Testis (tissue), 3 donors: ENCODE results near the gene PLCL1. TPM values are rescaled to one million over a fixed set of nuclear protein-coding genes. Genes with fewer than 3 reads are reported as not detected.

ENCODE experiments used
- DNase-seq: peaks from one replicate; pipeline ENCODE4 v3.0.0-alpha.2; 2019
- H3K27ac ChIP-seq, 2 donors: fragments of 200-600 bp; sonication (generic); one replicate each; pipeline ENCODE4 v1.5.1; 2019
- H3K27me3 ChIP-seq: fragments of 200-600 bp; sonication (generic); one replicate; pipeline ENCODE4 v1.5.1; 2019
- H3K36me3 ChIP-seq: fragments of 200-600 bp; sonication (generic); one replicate; pipeline ENCODE4 v1.5.1; 2017; ENCODE audit warnings: low read depth; ENCODE audit errors: missing control alignments
- H3K4me1 ChIP-seq: fragments of 200-600 bp; sonication (generic); one replicate; pipeline ENCODE4 v1.5.1; 2019
- H3K4me3 ChIP-seq, 2 donors: fragments of 200-600 bp; sonication (generic); one replicate each; pipeline ENCODE4 v1.5.1; 2017 to 2019
- H3K9me3 ChIP-seq: fragments of 200-600 bp; sonication (generic); one replicate; pipeline ENCODE4 v1.5.1; 2017
- POLR2A ChIP-seq: fragments of 450-650 bp; IDR thresholded peaks from one replicate; pipeline ENCODE4 v1.6.1; 2017; ENCODE audit warnings: antibody characterized with exemption, mild to moderate bottlenecking, moderate library complexity
- WGBS, 2 donors: methylation state at CpG; one replicate each; pipeline ENCODE4 v1.1.5; 2018; 5-methylcytosine and 5-hydroxymethylcytosine counted together
- intact Hi-C: fragments of 100-400 bp; cut with DNase I; formaldehyde crosslinking; loops from one replicate; pipeline ENCODE4 v1.15.1; 2023; ENCODE audit warnings: low total_unique reads
- polyA plus RNA-seq: library from polyadenylated mRNA; stranded (reverse); fragments of 350-450 nt; fragmentation: Illumina TruSeq; extraction: RNeasy Lipid Tissue Mini Kit (QIAGEN cat#74804); gene quantifications from one replicate; pipeline ENCODE4 v1.2.3, GENCODE V29; 2014; ENCODE audit warnings: low read depth, low replicate concordance; ENCODE audit not compliant: insufficient read depth
- total RNA-seq, 2 donors: library from RNA; depleted of rRNA; stranded (reverse); fragments of >200 nt; gene quantifications; one replicate each; pipeline ENCODE4 v1.2.3, GENCODE V29; 2016
- TF ChIP-seq, protein P1 (sequence below), 3 experiments: fragments of 450-650 bp in 2 of 3; fragments of 200-600 bp in 1 of 3; sonication (generic) in 1 of 3; IDR thresholded peaks; one replicate each; pipeline ENCODE4 v1.5.1; 2016 to 2019; ENCODE audit warnings: antibody characterized with exemption in 3 of 3, mild to moderate bottlenecking in 2 of 3, moderate library complexity in 1 of 3

PLCL1 gene
- total and polyA plus RNA-seq, 3 donors from 2014 or later: 2.1 to 2.6 (median 2.4) TPM

DNA sequence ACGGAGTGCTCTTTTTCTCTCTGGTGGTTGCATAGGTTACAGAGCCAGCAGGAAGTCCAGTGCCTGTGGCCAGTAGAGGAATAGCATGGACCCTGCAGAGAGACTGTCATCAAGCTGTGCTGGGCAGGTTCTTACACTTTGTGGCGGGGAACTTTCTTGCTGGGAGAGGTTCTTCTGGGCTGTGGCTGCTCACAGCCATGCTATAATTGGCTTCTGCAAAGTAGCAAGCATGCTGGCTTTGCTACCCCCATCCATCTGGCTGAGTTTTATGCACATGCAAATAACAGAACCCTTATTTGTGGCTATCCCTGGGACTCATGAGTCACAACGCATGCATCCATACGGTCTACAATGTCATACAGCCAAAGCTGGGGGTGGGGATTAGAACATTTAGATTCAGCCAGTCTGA lies 68.9 kb downstream of the PLCL1 start:
- Histone ChIP-seq H3K4me3 (no peak overlapping the region), H3K4me1 (no peaks in the 10 kb centered on the region), H3K27ac (no peak overlapping the region), H3K9me3 (no peaks in the 10 kb centered on the region), H3K27me3 (no peaks in the 10 kb centered on the region), H3K36me3 (no peaks in the 10 kb centered on the region)
- 76 to 84% methylated on average over 4 of the region's 4 CpGs for WGBS, 2 donors
- no peak for TF ChIP-seq POLR2A
- TF ChIP-seq, protein P1, sequence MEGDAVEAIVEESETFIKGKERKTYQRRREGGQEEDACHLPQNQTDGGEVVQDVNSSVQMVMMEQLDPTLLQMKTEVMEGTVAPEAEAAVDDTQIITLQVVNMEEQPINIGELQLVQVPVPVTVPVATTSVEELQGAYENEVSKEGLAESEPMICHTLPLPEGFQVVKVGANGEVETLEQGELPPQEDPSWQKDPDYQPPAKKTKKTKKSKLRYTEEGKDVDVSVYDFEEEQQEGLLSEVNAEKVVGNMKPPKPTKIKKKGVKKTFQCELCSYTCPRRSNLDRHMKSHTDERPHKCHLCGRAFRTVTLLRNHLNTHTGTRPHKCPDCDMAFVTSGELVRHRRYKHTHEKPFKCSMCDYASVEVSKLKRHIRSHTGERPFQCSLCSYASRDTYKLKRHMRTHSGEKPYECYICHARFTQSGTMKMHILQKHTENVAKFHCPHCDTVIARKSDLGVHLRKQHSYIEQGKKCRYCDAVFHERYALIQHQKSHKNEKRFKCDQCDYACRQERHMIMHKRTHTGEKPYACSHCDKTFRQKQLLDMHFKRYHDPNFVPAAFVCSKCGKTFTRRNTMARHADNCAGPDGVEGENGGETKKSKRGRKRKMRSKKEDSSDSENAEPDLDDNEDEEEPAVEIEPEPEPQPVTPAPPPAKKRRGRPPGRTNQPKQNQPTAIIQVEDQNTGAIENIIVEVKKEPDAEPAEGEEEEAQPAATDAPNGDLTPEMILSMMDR (IDR thresholded peaks at IDR 0.05): no peak
- intact Hi-C loops: no loop called here
- DNase-seq: no peak

- no peaks in the 10 kb centered on the region for H3K27me3 ChIP-seq
- H3K4me3 ChIP-seq: no peak overlapping the region
- DNase-seq: no peak
- no peaks in the 10 kb centered on the region for H3K36me3 ChIP-seq
- 36 to 60% methylated on average over 1 of the region's 1 CpG for WGBS, 2 donors
- no peaks in the 10 kb centered on the region for H3K9me3 ChIP-seq
- H3K4me1 ChIP-seq: peaks cover 8% of the 10 kb centered on the region
- no peak for TF ChIP-seq POLR2A
- TF ChIP-seq, protein P1 (IDR thresholded peaks at IDR 0.05): no peak
- intact Hi-C loops: no loop called here
- no peak overlapping the region for H3K27ac ChIP-seq
These were observed 71.4 kb downstream of the PLCL1 start for GRCh38 chr2:197875763-197876162.

- H3K36me3 ChIP-seq: no peaks in the 10 kb centered on the region
- no peaks in the 10 kb centered on the region for H3K27me3 ChIP-seq
- no peaks in the 10 kb centered on the region for H3K9me3 ChIP-seq
- no peak overlapping the region for H3K4me3 ChIP-seq
- peaks cover 8% of the 10 kb centered on the region for H3K4me1 ChIP-seq
- intact Hi-C loops: no loop called here
- WGBS, 2 donors: 90 to 95% methylated on average over 1 of the region's 1 CpG
- no peak for DNase-seq
- no peak for TF ChIP-seq POLR2A
- TF ChIP-seq, protein P1 (IDR thresholded peaks at IDR 0.05): no peak
- H3K27ac ChIP-seq: no peak overlapping the region
These were observed 72.1 kb downstream of the PLCL1 start for GRCh38 chr2:197876524-197876923.

- DNase-seq: no peak
- no peaks in the 10 kb centered on the region for H3K36me3 ChIP-seq
- peaks cover 8% of the 10 kb centered on the region for H3K4me1 ChIP-seq
- no peaks in the 10 kb centered on the region for H3K9me3 ChIP-seq
- H3K27me3 ChIP-seq: no peaks in the 10 kb centered on the region
- 96 to 98% methylated on average over 1 of the region's 1 CpG for WGBS, 2 donors
- intact Hi-C loops: no loop called here
- TF ChIP-seq, protein P1 (IDR thresholded peaks at IDR 0.05): no peak
- no peak for TF ChIP-seq POLR2A
- H3K4me3 ChIP-seq: no peak overlapping the region
- H3K27ac ChIP-seq: no peak overlapping the region
These were observed 72.6 kb downstream of the PLCL1 start for GRCh38 chr2:197877038-197877437.

- Histone ChIP-seq H3K27ac (peak overlapping the region in 1 of 2 donors; percentile 54), H3K9me3 (no peaks in the 10 kb centered on the region), H3K4me3 (no peak overlapping the region), H3K27me3 (no peaks in the 10 kb centered on the region), H3K36me3 (no peaks in the 10 kb centered on the region), H3K4me1 (peaks cover 8% of the 10 kb centered on the region)
- DNase-seq: no peak
- TF ChIP-seq, protein P1 (IDR thresholded peaks at IDR 0.05): no peak
- no peak for TF ChIP-seq POLR2A
- WGBS, 2 donors: 54 to 89% methylated on average over 1 of the region's 1 CpG
- intact Hi-C loops: no loop called here
These were observed 74.4 kb downstream of the PLCL1 start for GRCh38 chr2:197878792-197879191.
